Raji (cell line): ENCODE results near the gene ANKRD29.

Source experiments
- POLR2A ChIP-seq: IDR thresholded peaks from 2 replicates; pipeline ENCODE4 v1.6.1; 2011; ENCODE audit warnings: low read depth, low read length, control low read depth; ENCODE audit not compliant: insufficient read depth

Gene ANKRD29

GRCh38 chr18:23586249-23587196, 76.2 kb downstream of the ANKRD29 start, which contains the start of gene NPC1:
Gene NPC1, minus strand, starts transcription at chr18:23586506. Its CDS starts 163 bp downstream, at chr18:23586343.
- peak; percentile 89 for TF ChIP-seq POLR2A

- no peak for TF ChIP-seq POLR2A
These were observed 76.8 kb downstream of the ANKRD29 start for GRCh38 chr18:23585897-23586248.

- TF ChIP-seq POLR2A = no peak
These were observed 77.5 kb downstream of the ANKRD29 start for GRCh38 chr18:23585007-23585871.

- no peak for TF ChIP-seq POLR2A
These were observed 78.4 kb downstream of the ANKRD29 start for GRCh38 chr18:23584019-23584983.

GRCh38 chr18:23583071-23583865, 79.4 kb downstream of the ANKRD29 start:
- TF ChIP-seq POLR2A = no peak

- no peak for TF ChIP-seq POLR2A
These were observed 81.9 kb downstream of the ANKRD29 start for GRCh38 chr18:23580677-23581367.

- TF ChIP-seq POLR2A = no peak
These were observed 83.6 kb downstream of the ANKRD29 start for GRCh38 chr18:23578891-23579653.

GRCh38 chr18:23578067-23578701, 84.5 kb downstream of the ANKRD29 start:
- no peak for TF ChIP-seq POLR2A

- TF ChIP-seq POLR2A = no peak
These were observed 87.4 kb downstream of the ANKRD29 start for GRCh38 chr18:23575309-23575651.

GRCh38 chr18:23574611-23575308, 88.0 kb downstream of the ANKRD29 start:
- TF ChIP-seq POLR2A = no peak

GRCh38 chr18:23573626-23574431, 88.9 kb downstream of the ANKRD29 start:
- TF ChIP-seq POLR2A = no peak
